Mesodermal cell (in vitro differentiated cells): ENCODE data around the gene FAF2.
A peak's percentile ranks its signal among the peaks of the same experiment; 100 is the strongest.

Experiments
- H3K27ac ChIP-seq: 2 replicates; pipeline ENCODE4 v1.7.0; 2013; ENCODE audit warnings: mild to moderate bottlenecking, low read depth, low read length, moderate library complexity; ENCODE audit not compliant: severe bottlenecking
- H3K36me3 ChIP-seq: 2 replicates; pipeline ENCODE4 v1.7.1; 2013; ENCODE audit warnings: mild to moderate bottlenecking, low read length, moderate library complexity; ENCODE audit not compliant: control insufficient read depth, insufficient read depth
- H3K4me1 ChIP-seq: one replicate; pipeline ENCODE4 v1.7.1; 2013; ENCODE audit warnings: mild to moderate bottlenecking, low read length; ENCODE audit not compliant: insufficient read depth, control insufficient read depth, poor library complexity, severe bottlenecking
- H3K4me3 ChIP-seq: 2 replicates; pipeline ENCODE4 v1.7.0; 2013; ENCODE audit warnings: low read length, control low read depth, mild to moderate bottlenecking; ENCODE audit not compliant: insufficient read depth, poor library complexity, severe bottlenecking; ENCODE audit errors: extremely low read depth
- H3K9me3 ChIP-seq: 2 replicates; pipeline ENCODE4 v1.7.1; 2013; ENCODE audit warnings: mild to moderate bottlenecking, low read length, moderate library complexity; ENCODE audit not compliant: control insufficient read depth
- WGBS, 2 experiments: methylation state at CpG; one replicate each; pipeline ENCODE4 v1.1.5; 2013; ENCODE audit warnings: missing lambda C conversion rate in 2 of 2; ENCODE audit not compliant: insufficient coverage in 2 of 2; 5-methylcytosine and 5-hydroxymethylcytosine counted together

The FAF2 gene

GRCh38 chr5:176420972-176421544 lies 27.1 kb upstream of the FAF2 start:
- no peak overlapping the region for H3K4me3 ChIP-seq
- H3K9me3 ChIP-seq = peaks cover 10% of the 10 kb centered on the region
- H3K4me1 ChIP-seq = no peaks in the 10 kb centered on the region
- 86% methylated on average over 1 of the region's 2 CpGs; no CpG with 5 or more reads in 1 of the 2 experiments for WGBS, 2 experiments
- H3K27ac ChIP-seq = no peak overlapping the region
- H3K36me3 ChIP-seq = no peaks in the 10 kb centered on the region

GRCh38 chr5:176424181-176424580 lies 24.0 kb upstream of the FAF2 start:
- H3K4me3 ChIP-seq = no peak overlapping the region
- H3K27ac ChIP-seq = no peak overlapping the region
- no peaks in the 10 kb centered on the region for H3K4me1 ChIP-seq
- WGBS, 2 experiments = 71% methylated on average over 1 of the region's 3 CpGs; no CpG with 5 or more reads in 1 of the 2 experiments
- peaks cover 10% of the 10 kb centered on the region for H3K9me3 ChIP-seq
- no peaks in the 10 kb centered on the region for H3K36me3 ChIP-seq

- Histone ChIP-seq H3K27ac (no peak overlapping the region), H3K36me3 (no peaks in the 10 kb centered on the region), H3K9me3 (peaks cover 10% of the 10 kb centered on the region), H3K4me1 (no peaks in the 10 kb centered on the region), H3K4me3 (no peak overlapping the region)
- 100% methylated on average over 1 of the region's 1 CpG; no CpG with 5 or more reads in 1 of the 2 experiments for WGBS, 2 experiments
Measured at GRCh38 chr5:176425138-176425537, 23.0 kb upstream of the FAF2 start.

- Histone ChIP-seq H3K27ac (no peak overlapping the region), H3K4me1 (no peaks in the 10 kb centered on the region), H3K4me3 (no peak overlapping the region), H3K9me3 (peaks cover 10% of the 10 kb centered on the region), H3K36me3 (no peaks in the 10 kb centered on the region)
- WGBS, 2 experiments = 86 to 100% methylated on average over 1 of the region's 1 CpG
Measured at GRCh38 chr5:176425791-176426190, 22.4 kb upstream of the FAF2 start.

- Histone ChIP-seq H3K36me3 (no peaks in the 10 kb centered on the region), H3K4me3 (no peak overlapping the region), H3K9me3 (peaks cover 10% of the 10 kb centered on the region), H3K27ac (no peak overlapping the region), H3K4me1 (no peaks in the 10 kb centered on the region)
- no CpG with 5 or more reads among the region's 1 CpG for WGBS, 2 experiments
Measured at GRCh38 chr5:176426876-176427275, 21.3 kb upstream of the FAF2 start.

- no peaks in the 10 kb centered on the region for H3K36me3 ChIP-seq
- H3K9me3 ChIP-seq = peaks cover 4% of the 10 kb centered on the region
- WGBS, 2 experiments = 78 to 81% methylated on average over 3 of the region's 4 CpGs
- H3K4me3 ChIP-seq = no peak overlapping the region
- no peak overlapping the region for H3K27ac ChIP-seq
- no peaks in the 10 kb centered on the region for H3K4me1 ChIP-seq
Measured at GRCh38 chr5:176427971-176428370, 20.2 kb upstream of the FAF2 start.

- peaks cover 4% of the 10 kb centered on the region for H3K9me3 ChIP-seq
- H3K36me3 ChIP-seq = no peaks in the 10 kb centered on the region
- WGBS, 2 experiments = no CpG with 5 or more reads among the region's 4 CpGs
- H3K4me1 ChIP-seq = no peaks in the 10 kb centered on the region
- H3K27ac ChIP-seq = no peak overlapping the region
- no peak overlapping the region for H3K4me3 ChIP-seq
Measured at GRCh38 chr5:176429972-176430371, 18.2 kb upstream of the FAF2 start.

- Histone ChIP-seq H3K4me3 (no peak overlapping the region), H3K36me3 (no peaks in the 10 kb centered on the region), H3K9me3 (no peaks in the 10 kb centered on the region), H3K4me1 (no peaks in the 10 kb centered on the region), H3K27ac (no peak overlapping the region)
- 100% methylated on average over 4 of the region's 5 CpGs; no CpG with 5 or more reads in 1 of the 2 experiments for WGBS, 2 experiments
Measured at GRCh38 chr5:176432707-176433106, 15.5 kb upstream of the FAF2 start.

GRCh38 chr5:176436656-176437055 lies 11.5 kb upstream of the FAF2 start:
- Histone ChIP-seq H3K9me3 (no peaks in the 10 kb centered on the region), H3K36me3 (no peaks in the 10 kb centered on the region), H3K4me1 (peaks cover 7% of the 10 kb centered on the region), H3K4me3 (no peak overlapping the region), H3K27ac (no peak overlapping the region)
- WGBS, 2 experiments = 65 to 71% methylated on average over 4 of the region's 5 CpGs

- 54 to 70% methylated on average over 4 to 8 of the region's 12 CpGs for WGBS, 2 experiments
- Histone ChIP-seq H3K4me1 (peaks cover 14% of the 10 kb centered on the region), H3K27ac (peak overlapping the region; percentile 11), H3K9me3 (no peaks in the 10 kb centered on the region), H3K4me3 (no peak overlapping the region), H3K36me3 (no peaks in the 10 kb centered on the region)
Measured at GRCh38 chr5:176438959-176439757, 9.0 kb upstream of the FAF2 start.
